Heart left ventricle (tissue), 13 donors: ENCODE data around the gene PFKP.

Source experiments
- POLR2A ChIP-seq, 2 donors: fragments of 450-650 bp; IDR thresholded peaks; one replicate each; pipeline ENCODE4 v1.6.1; 2017; ENCODE audit warnings: antibody characterized with exemption in 2 of 2, mild to moderate bottlenecking in 2 of 2, moderate library complexity in 2 of 2
- TF ChIP-seq, protein P1 (sequence below), 12 donors: fragments of 200-600 bp; sonication (generic) in 4 of 12; IDR thresholded peaks; one replicate each; pipeline versions ENCODE4 v1.5.0 to v1.8.0; 2018 to 2022; ENCODE audit warnings: antibody characterized with exemption in 12 of 12, mild to moderate bottlenecking in 5 of 12
- donor health status: ischemic (EF 13 %, LVEDD 7.1; RV severe dilation, severe dysfunction).
- donor health status: DM: no; HTN: yes; CAD: no.
- donor health status: DM: no; HTN: no; CAD: no.
- donor health status: ischemic (EF 25% LVEDD 6.9; RV normal size, moderate dysfunction).
- donor health status: ischemic (EF 25% LVEDD 5.7; RV mildly dilated, moderate dysfunction).
- donor health status: ischemic (EF 35%, LVEDD 5.7; RV mildly dilated, moderate dysfunction).
- donor health status: nonischemic (EF 11% LVEDD 7.7; RV severe dilation, severe dysfunction).
- donor health status: DM: yes; HTN: yes; CAD: no.
- donor health status: PGD.
- donor health status: ischemic (EF 29% LVEDD 5.4; RV normal size, mild dysfunction).
- donor health status: nonischemic (EF 23%, LVEDD 6.1; RV moderate dilation, normal function).

DNA sequence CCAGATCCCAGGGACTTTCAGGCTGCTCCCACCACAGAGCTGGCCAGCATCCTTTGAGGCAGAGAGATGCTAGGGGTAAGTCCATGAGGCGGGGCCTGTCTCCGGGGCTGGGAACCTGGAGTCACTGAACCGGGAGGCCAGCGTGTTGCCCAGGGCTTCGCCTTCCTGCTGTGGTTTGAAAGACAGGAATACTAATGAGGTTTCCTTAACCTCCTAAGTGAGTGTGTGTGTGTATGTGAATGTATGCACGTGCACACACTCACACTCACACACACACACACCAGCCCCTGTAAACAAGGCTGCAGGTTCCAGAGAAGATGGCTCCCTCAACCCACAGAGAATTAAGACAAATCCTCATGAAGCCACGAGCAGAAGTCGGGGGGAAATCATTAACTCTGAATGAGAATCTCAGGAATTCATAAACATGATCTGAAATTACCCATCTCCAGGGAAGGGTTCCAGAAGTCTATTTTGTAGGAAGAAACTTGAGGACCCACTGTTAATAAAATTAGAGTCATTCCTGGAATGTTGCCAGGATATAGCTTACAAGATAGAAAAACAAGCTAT, 20.3 kb upstream of the PFKP start:
- TF ChIP-seq, protein P1, sequence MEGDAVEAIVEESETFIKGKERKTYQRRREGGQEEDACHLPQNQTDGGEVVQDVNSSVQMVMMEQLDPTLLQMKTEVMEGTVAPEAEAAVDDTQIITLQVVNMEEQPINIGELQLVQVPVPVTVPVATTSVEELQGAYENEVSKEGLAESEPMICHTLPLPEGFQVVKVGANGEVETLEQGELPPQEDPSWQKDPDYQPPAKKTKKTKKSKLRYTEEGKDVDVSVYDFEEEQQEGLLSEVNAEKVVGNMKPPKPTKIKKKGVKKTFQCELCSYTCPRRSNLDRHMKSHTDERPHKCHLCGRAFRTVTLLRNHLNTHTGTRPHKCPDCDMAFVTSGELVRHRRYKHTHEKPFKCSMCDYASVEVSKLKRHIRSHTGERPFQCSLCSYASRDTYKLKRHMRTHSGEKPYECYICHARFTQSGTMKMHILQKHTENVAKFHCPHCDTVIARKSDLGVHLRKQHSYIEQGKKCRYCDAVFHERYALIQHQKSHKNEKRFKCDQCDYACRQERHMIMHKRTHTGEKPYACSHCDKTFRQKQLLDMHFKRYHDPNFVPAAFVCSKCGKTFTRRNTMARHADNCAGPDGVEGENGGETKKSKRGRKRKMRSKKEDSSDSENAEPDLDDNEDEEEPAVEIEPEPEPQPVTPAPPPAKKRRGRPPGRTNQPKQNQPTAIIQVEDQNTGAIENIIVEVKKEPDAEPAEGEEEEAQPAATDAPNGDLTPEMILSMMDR (IDR thresholded peaks at IDR 0.05): no peak
- no peak for TF ChIP-seq POLR2A (IDR thresholded peaks at IDR 0.05)
